SK-N-SH (cell line): Measurements from ENCODE around the gene KCNQ5. TPM values are rescaled to one million over a fixed set of nuclear protein-coding genes. Genes with fewer than 3 reads are reported as not detected.

Experiments
- CTCF ChIA-PET: fragments of 300-600, 350-600 bp; formaldehyde crosslinking; extraction: SDS; loops from one replicate; lab custom pipeline; 2021; lab: Yijun Ruan, JAX
- POLR2A ChIA-PET: fragments of 350-600 bp; sonication (Branson Sonifier 250); formaldehyde crosslinking; extraction: SDS; loops from one replicate; lab custom pipeline; 2020; ENCODE audit warnings: antibody characterized with exemption, inconsistent platforms; lab: Yijun Ruan, JAX
- DNase-seq: peaks from one replicate; pipeline ENCODE4 v3.0.0; 2012
- H2AFZ ChIP-seq: fragments of 200-600 bp; sonication (generic); 2 replicates; pipeline ENCODE4 v1.8.1; 2016; ENCODE audit warnings: antibody characterized with exemption, mild to moderate bottlenecking, low read depth
- H3F3A ChIP-seq: fragments of 200-600 bp; sonication (generic); replicated peaks from 2 replicates; pipeline ENCODE3; 2016; ENCODE audit warnings: antibody characterized with exemption, mild to moderate bottlenecking; ENCODE audit not compliant: insufficient read depth
- H3K27ac ChIP-seq, 2 experiments: fragments of 200-500 bp in 1 of 2; fragments of 200-600 bp in 1 of 2; sonication (Bioruptor generic) in 1 of 2; sonication (generic), shearing (Covaris generic) in 1 of 2; 2 replicates each; pipeline versions ENCODE4 v1.5.1 to v1.6.1; 2014 to 2016; ENCODE audit warnings: low read depth in 2 of 2, inconsistent platforms in 1 of 2, low read length in 1 of 2, mild to moderate bottlenecking in 1 of 2, mixed read lengths in 1 of 2
- H3K27me3 ChIP-seq: fragments of 200-600 bp; sonication (generic), shearing (Covaris generic); 2 replicates; pipeline ENCODE4 v1.6.1; 2016; ENCODE audit warnings: mixed run types; ENCODE audit not compliant: insufficient read depth
- H3K36me3 ChIP-seq, 2 experiments: fragments of 200-500 bp in 1 of 2; fragments of 200-600 bp in 1 of 2; sonication (Bioruptor generic) in 1 of 2; sonication (generic) in 1 of 2; replicated peaks in 1 of 2; 2 replicates each; pipeline versions ENCODE3 to v1.5.1; 2014 to 2016; ENCODE audit warnings: low read length in 1 of 2, mild to moderate bottlenecking in 1 of 2; ENCODE audit not compliant: insufficient read depth in 2 of 2, control insufficient read depth in 1 of 2
- H3K4me1 ChIP-seq, 2 experiments: fragments of 200-500 bp in 1 of 2; fragments of 200-600 bp in 1 of 2; sonication (Bioruptor generic) in 1 of 2; sonication (generic), shearing (Covaris generic) in 1 of 2; 2 replicates each; pipeline versions ENCODE4 v1.5.1 to v1.6.1; 2014 to 2016; ENCODE audit warnings: low read depth in 1 of 2, low read length in 1 of 2, mixed run types in 1 of 2; ENCODE audit not compliant: insufficient read depth in 2 of 2, control insufficient read depth in 1 of 2
- H3K4me2 ChIP-seq: fragments of 200-600 bp; sonication (generic), shearing (Covaris generic); 2 replicates; pipeline ENCODE4 v1.6.1; 2017; ENCODE audit warnings: mixed run types
- H3K4me3 ChIP-seq, 2 experiments: fragments of 200-500 bp in 1 of 2; fragments of 200-600 bp in 1 of 2; sonication (Bioruptor generic) in 1 of 2; sonication (generic), shearing (Covaris generic) in 1 of 2; 2 replicates each; pipeline versions ENCODE4 v1.5.1 to v1.8.1; 2014 to 2016; ENCODE audit warnings: low read depth in 2 of 2, inconsistent platforms in 1 of 2, low read length in 1 of 2, mild to moderate bottlenecking in 1 of 2, mixed read lengths in 1 of 2, moderate library complexity in 1 of 2
- H3K79me2 ChIP-seq: fragments of 200-600 bp; sonication (generic); 2 replicates; pipeline ENCODE4 v1.8.1; 2017; ENCODE audit warnings: mild to moderate bottlenecking; ENCODE audit not compliant: insufficient read depth
- H3K9ac ChIP-seq: fragments of 200-600 bp; sonication (generic); 2 replicates; pipeline ENCODE4 v1.6.1; 2017; ENCODE audit warnings: mixed run types
- H3K9me2 ChIP-seq: fragments of 200-600 bp; sonication (generic); 2 replicates; pipeline ENCODE4 v1.6.1; 2017; ENCODE audit warnings: mixed run types
- H3K9me3 ChIP-seq: fragments of 200-600 bp; sonication (generic); 2 replicates; pipeline ENCODE4 v1.6.1; 2017; ENCODE audit warnings: mixed run types, mild to moderate bottlenecking, moderate library complexity
- H4K20me1 ChIP-seq: fragments of 200-600 bp; sonication (generic); 2 replicates; pipeline ENCODE4 v1.6.1; 2017; ENCODE audit warnings: mild to moderate bottlenecking, mixed run types; ENCODE audit not compliant: insufficient read depth
- CHD2 ChIP-seq: fragments of 150-350 bp; IDR thresholded peaks from 2 replicates; pipeline ENCODE4 v1.6.1; 2018; ENCODE audit warnings: low read length; ENCODE audit not compliant: partially characterized antibody
- EP300 ChIP-seq, 2 experiments: IDR thresholded peaks; 2 replicates each; pipeline versions ENCODE4 v1.4.0 to v1.6.1; 2012; ENCODE audit warnings: borderline replicate concordance in 1 of 2, low read depth in 1 of 2, low read length in 1 of 2
- FOXJ3 ChIP-seq: sonication (generic); formaldehyde crosslinking; IDR thresholded peaks from 2 replicates; pipeline ENCODE4 v1.5.1; 2020; ENCODE audit warnings: mild to moderate bottlenecking, missing genetic modification reagents
- GABPA ChIP-seq: IDR thresholded peaks from 2 replicates; pipeline ENCODE4 v1.4.0; 2012; ENCODE audit warnings: low read depth, mild to moderate bottlenecking
- JUND ChIP-seq: IDR thresholded peaks from 2 replicates; pipeline ENCODE4 v1.4.0; 2012
- MXI1 ChIP-seq: IDR thresholded peaks from 2 replicates; pipeline ENCODE4 v1.6.1; 2012; ENCODE audit warnings: mild to moderate bottlenecking, low read depth, low read length, improper control_type of control experiment
- NFIC ChIP-seq: IDR thresholded peaks from 2 replicates; pipeline ENCODE4 v1.4.0; 2012; ENCODE audit warnings: borderline replicate concordance
- POLR2AphosphoS5 ChIP-seq: IDR thresholded peaks from 2 replicates; pipeline ENCODE4 v1.6.1; 2012; ENCODE audit warnings: low read depth, low read length
- RCOR1 ChIP-seq: fragments of 150-350 bp; IDR thresholded peaks from 2 replicates; pipeline ENCODE4 v1.6.1; 2017; ENCODE audit warnings: antibody characterized with exemption, low read length
- RXRA ChIP-seq: IDR thresholded peaks from 2 replicates; pipeline ENCODE4 v1.4.0; 2012; ENCODE audit warnings: low read depth, mild to moderate bottlenecking, borderline replicate concordance
- SIN3A ChIP-seq: IDR thresholded peaks from 2 replicates; pipeline ENCODE4 v1.6.1; 2012; ENCODE audit warnings: low read depth, mild to moderate bottlenecking, low read length, moderate library complexity, borderline replicate concordance
- SMC3 ChIP-seq: IDR thresholded peaks from 2 replicates; pipeline ENCODE4 v1.6.1; 2012; ENCODE audit warnings: low read depth, low read length, improper control_type of control experiment
- TAF1 ChIP-seq: IDR thresholded peaks from 2 replicates; pipeline ENCODE4 v1.6.1; 2012; ENCODE audit warnings: low read depth, mild to moderate bottlenecking, low read length, moderate library complexity, borderline replicate concordance
- TCF12 ChIP-seq: IDR thresholded peaks from 2 replicates; pipeline ENCODE4 v1.4.0; 2012
- WGBS: methylation state at CpG from one replicate; pipeline ENCODE4 v1.1.6; 2017; ENCODE audit warnings: low lambda C conversion rate; 5-methylcytosine and 5-hydroxymethylcytosine counted together
- polyA plus RNA-seq, 3 experiments: library from polyadenylated mRNA; depleted of rRNA; stranded (reverse); fragments of >200 nt; gene quantifications; 2 replicates each; pipeline ENCODE4 v1.2.3, GENCODE V29; 2012
- TF ChIP-seq, protein P1 (sequence below): IDR thresholded peaks from 2 replicates; pipeline ENCODE4 v1.6.1; 2012; ENCODE audit warnings: mild to moderate bottlenecking, low read depth, low read length, moderate library complexity
- TF ChIP-seq, protein P2 (sequence below): fragments of 150-350 bp; IDR thresholded peaks from 2 replicates; pipeline ENCODE4 v1.6.1; 2017; ENCODE audit warnings: antibody characterized with exemption, low read length, low read depth, borderline replicate concordance
- TF ChIP-seq, protein P3 (sequence below): IDR thresholded peaks from 2 replicates; pipeline ENCODE4 v1.4.0; 2012; ENCODE audit warnings: low read depth, borderline replicate concordance
- TF ChIP-seq, protein P4 (sequence below): IDR thresholded peaks from 2 replicates; pipeline ENCODE4 v1.4.0; 2012; ENCODE audit warnings: low read depth
- TF ChIP-seq, protein P5 (sequence below): IDR thresholded peaks from 2 replicates; pipeline ENCODE4 v1.4.0; 2012; ENCODE audit warnings: low read depth, borderline replicate concordance

The KCNQ5 gene
- polyA plus RNA-seq, 1 of the 3 experiments (the other 2 are of a cell fraction), result 3.2 TPM

DNA sequence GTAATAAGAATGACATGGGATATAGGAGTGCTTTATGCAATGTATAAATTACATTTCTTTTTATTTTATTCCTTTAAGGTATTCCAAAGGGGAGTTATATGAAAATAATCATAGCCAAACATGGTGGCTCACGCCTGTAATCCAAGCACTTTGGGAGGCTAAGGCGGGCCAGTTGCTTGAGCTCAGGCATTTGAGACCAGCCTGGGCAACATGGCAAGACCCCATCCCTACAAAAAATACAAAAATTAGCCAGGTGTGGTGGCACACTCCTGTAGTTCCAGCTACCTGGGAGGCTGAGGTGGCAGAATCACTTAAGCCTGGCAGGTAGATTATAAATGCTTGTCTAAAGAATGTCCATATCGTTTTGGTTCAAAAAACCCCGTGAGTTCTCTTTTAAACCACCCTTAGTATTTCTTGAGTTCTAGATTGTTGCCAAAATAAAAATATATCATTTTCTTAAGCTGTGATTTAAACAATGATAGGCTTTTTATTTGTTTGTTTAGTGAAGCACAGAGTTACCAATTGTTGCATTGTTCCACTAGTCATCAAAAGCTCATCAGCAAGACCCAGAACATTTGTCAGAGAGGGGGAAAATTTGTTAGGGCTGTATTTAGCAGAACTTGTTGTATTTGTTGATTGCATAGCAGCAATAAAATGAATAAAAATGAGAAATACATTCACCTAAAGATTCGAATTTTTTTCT is 457.2 kb downstream of the KCNQ5 start:
- Histone ChIP-seq H4K20me1 (no peaks in the 10 kb centered on the region), H3K4me2 (peak overlapping the region; percentile 45), H3K9ac (peak overlapping the region; percentile 43; the same call in 1 of the 2 replicates), H3K9me3 (no peaks in the 10 kb centered on the region), H3K36me3 (peaks cover 0 to 23% of the 10 kb centered on the region in 2 experiments), H2AFZ (no peak overlapping the region; the same call in 1 of the 2 replicates), H3K4me3 (no peak overlapping the region), H3F3A (peaks cover 32% of the 10 kb centered on the region), H3K27me3 (no peaks in the 10 kb centered on the region), H3K4me1 (peaks cover 0 to 14% of the 10 kb centered on the region in 2 experiments; a peak in 3 of 4 replicates), H3K27ac (peak overlapping the region; percentile 28 to 83; a peak in 3 of 4 replicates), H3K79me2 (no peaks in the 10 kb centered on the region), H3K9me2 (no peaks in the 10 kb centered on the region)
- POLR2A ChIA-PET, result no interaction called here
- TF ChIP-seq GABPA (no peak), TAF1 (no peak), EP300 (IDR thresholded peaks at IDR 0.05; ENCODE audit: borderline replicate concordance in 1 of 2, low read depth in 1 of 2, low read length in 1 of 2) (no peak), JUND (no peak), SIN3A (no peak), RXRA (no peak), SMC3 (no peak)
- TF ChIP-seq, protein P1, sequence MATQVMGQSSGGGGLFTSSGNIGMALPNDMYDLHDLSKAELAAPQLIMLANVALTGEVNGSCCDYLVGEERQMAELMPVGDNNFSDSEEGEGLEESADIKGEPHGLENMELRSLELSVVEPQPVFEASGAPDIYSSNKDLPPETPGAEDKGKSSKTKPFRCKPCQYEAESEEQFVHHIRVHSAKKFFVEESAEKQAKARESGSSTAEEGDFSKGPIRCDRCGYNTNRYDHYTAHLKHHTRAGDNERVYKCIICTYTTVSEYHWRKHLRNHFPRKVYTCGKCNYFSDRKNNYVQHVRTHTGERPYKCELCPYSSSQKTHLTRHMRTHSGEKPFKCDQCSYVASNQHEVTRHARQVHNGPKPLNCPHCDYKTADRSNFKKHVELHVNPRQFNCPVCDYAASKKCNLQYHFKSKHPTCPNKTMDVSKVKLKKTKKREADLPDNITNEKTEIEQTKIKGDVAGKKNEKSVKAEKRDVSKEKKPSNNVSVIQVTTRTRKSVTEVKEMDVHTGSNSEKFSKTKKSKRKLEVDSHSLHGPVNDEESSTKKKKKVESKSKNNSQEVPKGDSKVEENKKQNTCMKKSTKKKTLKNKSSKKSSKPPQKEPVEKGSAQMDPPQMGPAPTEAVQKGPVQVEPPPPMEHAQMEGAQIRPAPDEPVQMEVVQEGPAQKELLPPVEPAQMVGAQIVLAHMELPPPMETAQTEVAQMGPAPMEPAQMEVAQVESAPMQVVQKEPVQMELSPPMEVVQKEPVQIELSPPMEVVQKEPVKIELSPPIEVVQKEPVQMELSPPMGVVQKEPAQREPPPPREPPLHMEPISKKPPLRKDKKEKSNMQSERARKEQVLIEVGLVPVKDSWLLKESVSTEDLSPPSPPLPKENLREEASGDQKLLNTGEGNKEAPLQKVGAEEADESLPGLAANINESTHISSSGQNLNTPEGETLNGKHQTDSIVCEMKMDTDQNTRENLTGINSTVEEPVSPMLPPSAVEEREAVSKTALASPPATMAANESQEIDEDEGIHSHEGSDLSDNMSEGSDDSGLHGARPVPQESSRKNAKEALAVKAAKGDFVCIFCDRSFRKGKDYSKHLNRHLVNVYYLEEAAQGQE, result no peak
- TF ChIP-seq, protein P2, sequence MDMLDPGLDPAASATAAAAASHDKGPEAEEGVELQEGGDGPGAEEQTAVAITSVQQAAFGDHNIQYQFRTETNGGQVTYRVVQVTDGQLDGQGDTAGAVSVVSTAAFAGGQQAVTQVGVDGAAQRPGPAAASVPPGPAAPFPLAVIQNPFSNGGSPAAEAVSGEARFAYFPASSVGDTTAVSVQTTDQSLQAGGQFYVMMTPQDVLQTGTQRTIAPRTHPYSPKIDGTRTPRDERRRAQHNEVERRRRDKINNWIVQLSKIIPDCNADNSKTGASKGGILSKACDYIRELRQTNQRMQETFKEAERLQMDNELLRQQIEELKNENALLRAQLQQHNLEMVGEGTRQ, result no peak
- 70% methylated on average over 5 of the region's 5 CpGs for WGBS
- CTCF ChIA-PET, result interaction anchor here (1.6 kb wide), 1 partner anchor 667 kb away, joined by 3 read pairs; no protein-coding TSS in a partner anchor
- no peak for DNase-seq

DNA sequence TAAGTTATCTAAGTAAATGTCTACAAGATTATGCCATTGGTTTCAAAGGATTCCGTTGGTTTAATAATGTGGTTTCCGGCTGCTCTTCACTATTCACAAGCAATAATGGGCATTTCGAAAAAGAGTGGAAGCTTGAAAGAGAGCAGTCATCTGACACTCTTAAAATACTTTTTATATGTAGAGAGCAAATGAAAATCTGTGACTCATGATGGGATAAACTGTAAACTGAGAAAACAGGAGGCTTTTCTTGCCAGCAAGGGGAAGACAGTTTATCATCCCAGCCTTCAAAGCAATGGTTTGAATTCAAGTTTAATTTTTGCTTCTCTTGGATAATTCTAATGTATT is 457.7 kb downstream of the KCNQ5 start:
- no peak overlapping the region for H3K4me3 ChIP-seq
- peaks cover 0 to 14% of the 10 kb centered on the region in 2 experiments; a peak in 3 of 4 replicates for H3K4me1 ChIP-seq
- no peaks in the 10 kb centered on the region for H3K9me3 ChIP-seq
- H3K9ac ChIP-seq, result peak overlapping the region; percentile 43; the same call in 1 of the 2 replicates
- peak overlapping the region; percentile 45 for H3K4me2 ChIP-seq
- ChIA-PET CTCF (interaction anchor here (1.6 kb wide), 1 partner anchor 667 kb away, joined by 3 read pairs; no protein-coding TSS in a partner anchor), POLR2A (no interaction called here)
- peaks cover 0 to 23% of the 10 kb centered on the region in 2 experiments for H3K36me3 ChIP-seq
- peak overlapping the region; percentile 22 to 83; a peak in 3 of 4 replicates for H3K27ac ChIP-seq
- no peak overlapping the region; the same call in 1 of the 2 replicates for H2AFZ ChIP-seq
- DNase-seq, result no peak
- no peaks in the 10 kb centered on the region for H3K9me2 ChIP-seq
- H3K27me3 ChIP-seq, result no peaks in the 10 kb centered on the region
- H4K20me1 ChIP-seq, result no peaks in the 10 kb centered on the region
- 15% methylated on average over 3 of the region's 3 CpGs for WGBS
- H3F3A ChIP-seq, result peaks cover 27% of the 10 kb centered on the region
- no peaks in the 10 kb centered on the region for H3K79me2 ChIP-seq
- TF ChIP-seq POLR2AphosphoS5 (no peak; the same call in 1 of the 2 replicates), JUND (peak; percentile 69), MXI1 (no peak), CHD2 (no peak), NFIC (peak; percentile 55), SIN3A (no peak), EP300 (IDR thresholded peaks at IDR 0.05; ENCODE audit: borderline replicate concordance in 1 of 2, low read depth in 1 of 2, low read length in 1 of 2) (peak in 1 of 2 experiments; percentile 83; a peak in 1 of 4 replicates), RCOR1 (no peak), FOXJ3 (CRISPR knock-in tag) (no peak), TCF12 (no peak; the same call in none of the 2 replicates)
- TF ChIP-seq, protein P3, sequence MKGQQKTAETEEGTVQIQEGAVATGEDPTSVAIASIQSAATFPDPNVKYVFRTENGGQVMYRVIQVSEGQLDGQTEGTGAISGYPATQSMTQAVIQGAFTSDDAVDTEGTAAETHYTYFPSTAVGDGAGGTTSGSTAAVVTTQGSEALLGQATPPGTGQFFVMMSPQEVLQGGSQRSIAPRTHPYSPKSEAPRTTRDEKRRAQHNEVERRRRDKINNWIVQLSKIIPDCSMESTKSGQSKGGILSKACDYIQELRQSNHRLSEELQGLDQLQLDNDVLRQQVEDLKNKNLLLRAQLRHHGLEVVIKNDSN, result no peak
- TF ChIP-seq, protein P4, sequence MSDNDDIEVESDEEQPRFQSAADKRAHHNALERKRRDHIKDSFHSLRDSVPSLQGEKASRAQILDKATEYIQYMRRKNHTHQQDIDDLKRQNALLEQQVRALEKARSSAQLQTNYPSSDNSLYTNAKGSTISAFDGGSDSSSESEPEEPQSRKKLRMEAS, result no peak
- TF ChIP-seq, protein P5, sequence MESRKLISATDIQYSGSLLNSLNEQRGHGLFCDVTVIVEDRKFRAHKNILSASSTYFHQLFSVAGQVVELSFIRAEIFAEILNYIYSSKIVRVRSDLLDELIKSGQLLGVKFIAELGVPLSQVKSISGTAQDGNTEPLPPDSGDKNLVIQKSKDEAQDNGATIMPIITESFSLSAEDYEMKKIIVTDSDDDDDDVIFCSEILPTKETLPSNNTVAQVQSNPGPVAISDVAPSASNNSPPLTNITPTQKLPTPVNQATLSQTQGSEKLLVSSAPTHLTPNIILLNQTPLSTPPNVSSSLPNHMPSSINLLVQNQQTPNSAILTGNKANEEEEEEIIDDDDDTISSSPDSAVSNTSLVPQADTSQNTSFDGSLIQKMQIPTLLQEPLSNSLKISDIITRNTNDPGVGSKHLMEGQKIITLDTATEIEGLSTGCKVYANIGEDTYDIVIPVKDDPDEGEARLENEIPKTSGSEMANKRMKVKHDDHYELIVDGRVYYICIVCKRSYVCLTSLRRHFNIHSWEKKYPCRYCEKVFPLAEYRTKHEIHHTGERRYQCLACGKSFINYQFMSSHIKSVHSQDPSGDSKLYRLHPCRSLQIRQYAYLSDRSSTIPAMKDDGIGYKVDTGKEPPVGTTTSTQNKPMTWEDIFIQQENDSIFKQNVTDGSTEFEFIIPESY, result no peak
